GM21619 (cell line): ENCODE data around the gene TEPSIN.

ENCODE experiments used
- ATAC-seq: cut with Tn5 transposase; IDR thresholded peaks from one replicate; pipeline ENCODE4 v1.9.1; 2021; ENCODE audit not compliant: unreplicated experiment

The TEPSIN gene

GRCh38 chr17:81250286-81251093, 11.6 kb upstream of the TEPSIN start:
- ATAC-seq = no peak

GRCh38 chr17:81249223-81250040, 10.6 kb upstream of the TEPSIN start:
- no peak for ATAC-seq

- no peak for ATAC-seq
Measured at GRCh38 chr17:81248649-81249048, 9.8 kb upstream of the TEPSIN start.

GRCh38 chr17:81247339-81247990, 8.6 kb upstream of the TEPSIN start:
- ATAC-seq = no peak

- no peak for ATAC-seq
Measured at GRCh38 chr17:81246679-81247338, 8.0 kb upstream of the TEPSIN start.

- ATAC-seq = no peak
Measured at GRCh38 chr17:81246343-81246670, 7.5 kb upstream of the TEPSIN start.

- ATAC-seq = no peak
Measured at GRCh38 chr17:81245665-81246342, 6.9 kb upstream of the TEPSIN start.

GRCh38 chr17:81245024-81245664, 6.3 kb upstream of the TEPSIN start:
- no peak for ATAC-seq

- no peak for ATAC-seq
Measured at GRCh38 chr17:81244358-81245023, 5.6 kb upstream of the TEPSIN start.

- no peak for ATAC-seq
Measured at GRCh38 chr17:81243333-81243664, 4.4 kb upstream of the TEPSIN start.

GRCh38 chr17:81242421-81243332, 3.8 kb upstream of the TEPSIN start:
- ATAC-seq = no peak

- ATAC-seq = no peak
Measured at GRCh38 chr17:81241648-81242420, 3.0 kb upstream of the TEPSIN start.

- ATAC-seq = no peak
Measured at GRCh38 chr17:81241203-81241602, 2.3 kb upstream of the TEPSIN start.

- no peak for ATAC-seq
Measured at GRCh38 chr17:81240761-81241160, 1.9 kb upstream of the TEPSIN start.

- ATAC-seq = no peak
Measured at GRCh38 chr17:81239714-81240555, 1.1 kb upstream of the TEPSIN start.

GRCh38 chr17:81238490-81238814, 403 bp downstream of the TEPSIN start:
- ATAC-seq = peak; percentile 2
